B cell (primary cell): Measurements from ENCODE around the gene IL3RA. TPM values are rescaled to one million over a fixed set of nuclear protein-coding genes. Genes with fewer than 3 reads are reported as not detected.
A peak's percentile ranks its signal among the peaks of the same experiment; 100 is the strongest.

Source experiments
- ATAC-seq: fragments of 200-7000 bp; cut with Tn5 transposase; one replicate; pipeline ENCODE4 v1.10.0; 2021; ENCODE audit warnings: low read depth, mild to moderate bottlenecking, moderate number of reproducible peaks, moderate library complexity
- CTCF ChIA-PET: fragments of 350-600 bp; sonication (Branson Sonifier 250); formaldehyde crosslinking; loops from one replicate; lab custom pipeline; 2021; ENCODE audit warnings: antibody characterized with exemption, inconsistent platforms; lab: Charles Lee
- POLR2A ChIA-PET: fragments of 350-600 bp; sonication (Branson Sonifier 250); formaldehyde crosslinking; loops from one replicate; lab custom pipeline; 2021; ENCODE audit warnings: antibody characterized with exemption; lab: Charles Lee
- DNase-seq: peaks from one replicate; pipeline ENCODE4 v3.0.0; 2013
- H2AFZ ChIP-seq: 2 replicates; pipeline ENCODE4 v1.6.1; 2012; ENCODE audit warnings: mild to moderate bottlenecking, low read depth, low read length; ENCODE audit not compliant: insufficient read depth, poor library complexity, severe bottlenecking
- H3K27ac ChIP-seq, 2 donors: 1 replicate in 1 of 2; 2 replicates in 1 of 2; pipeline ENCODE4 v1.5.1; 2012 to 2013; ENCODE audit warnings: low read length in 2 of 2, mild to moderate bottlenecking in 2 of 2, moderate library complexity in 1 of 2
- H3K27me3 ChIP-seq, 4 experiments: fragments of 200-600 bp in 1 of 4; sonication (generic) in 1 of 4; replicated peaks in 1 of 4; 1 replicate in 2 of 4; 2 replicates in 2 of 4; pipeline versions ENCODE4 v1.6.1 to v1.7.0; 2013 to 2016; ENCODE audit warnings: low read length in 3 of 4, mild to moderate bottlenecking in 2 of 4, mixed read lengths in 1 of 4, moderate library complexity in 1 of 4; ENCODE audit not compliant: insufficient read depth in 4 of 4, control insufficient read depth in 3 of 4; ENCODE audit errors: control extremely low read depth in 1 of 4
- H3K36me3 ChIP-seq, 2 experiments: replicated peaks in 1 of 2; 1 replicate in 1 of 2; 2 replicates in 1 of 2; pipeline versions ENCODE4 v1.6.1 to v1.7.1; 2013; ENCODE audit warnings: low read length in 1 of 2; ENCODE audit not compliant: insufficient read depth in 2 of 2, control insufficient read depth in 1 of 2; ENCODE audit errors: control extremely low read depth in 1 of 2, extremely low read depth in 1 of 2
- H3K4me1 ChIP-seq, 2 donors: fragments of 200-600 bp in 1 of 2; sonication (generic) in 1 of 2; 1 replicate in 1 of 2; 2 replicates in 1 of 2; pipeline versions ENCODE4 v1.5.1 to v1.6.1; 2013 to 2017; ENCODE audit warnings: low read length in 2 of 2; ENCODE audit not compliant: control insufficient read depth in 2 of 2, insufficient read depth in 2 of 2
- H3K4me2 ChIP-seq: replicated peaks from 2 replicates; pipeline ENCODE3; 2012; ENCODE audit warnings: mild to moderate bottlenecking, low read depth, low read length; ENCODE audit not compliant: poor library complexity, severe bottlenecking
- H3K4me3 ChIP-seq, 5 experiments: fragments of 200-600 bp in 1 of 5; sonication (generic) in 1 of 5; 1 replicate in 3 of 5; 2 replicates in 2 of 5; pipeline versions ENCODE4 v1.5.1 to v1.7.0; 2011 to 2016; ENCODE audit warnings: low read length in 4 of 5, mild to moderate bottlenecking in 4 of 5, low read depth in 2 of 5, control low read depth in 1 of 5, moderate library complexity in 1 of 5; ENCODE audit not compliant: insufficient read depth in 1 of 5; ENCODE audit errors: control extremely low read depth in 1 of 5, extremely low read depth in 1 of 5
- H3K79me2 ChIP-seq: fragments of 200-600 bp; sonication (generic); one replicate; pipeline ENCODE4 v1.6.0; 2016; ENCODE audit warnings: low read length; ENCODE audit not compliant: control insufficient read depth, insufficient read depth
- H3K9ac ChIP-seq: fragments of 200-600 bp; sonication (generic); 2 replicates; pipeline ENCODE4 v1.6.1; 2017; ENCODE audit warnings: mild to moderate bottlenecking, low read length, moderate library complexity
- H3K9me3 ChIP-seq, 3 donors: one replicate each; pipeline versions ENCODE4 v1.6.1 to v1.7.1; 2013; ENCODE audit warnings: low read length in 2 of 3; ENCODE audit not compliant: control insufficient read depth in 2 of 3, insufficient read depth in 1 of 3; ENCODE audit errors: control extremely low read depth in 1 of 3
- H4K20me1 ChIP-seq: 2 replicates; pipeline ENCODE4 v1.6.0; 2012; ENCODE audit warnings: mild to moderate bottlenecking, low read length; ENCODE audit not compliant: insufficient read depth, control insufficient read depth, poor library complexity, severe bottlenecking
- H3K27ac Mint-ChIP-seq: one replicate; pipeline ENCODE4 v1.8.0; 2021; ENCODE audit warnings: mixed read lengths
- H3K27me3 Mint-ChIP-seq: one replicate; pipeline ENCODE4 v1.8.0; 2021; ENCODE audit warnings: mixed read lengths
- H3K4me1 Mint-ChIP-seq: one replicate; pipeline ENCODE4 v1.8.0; 2021; ENCODE audit warnings: mixed read lengths
- H3K4me3 Mint-ChIP-seq: one replicate; pipeline ENCODE4 v1.8.0; 2021; ENCODE audit warnings: mixed read lengths
- H3K9me3 Mint-ChIP-seq: one replicate; pipeline ENCODE4 v1.8.0; 2022; ENCODE audit warnings: mixed read lengths; ENCODE audit not compliant: insufficient read depth
- EZH2 ChIP-seq: IDR thresholded peaks from 2 replicates; pipeline ENCODE4 v1.6.1; 2012; ENCODE audit warnings: borderline replicate concordance, low read depth, mild to moderate bottlenecking, moderate library complexity, low read length; ENCODE audit not compliant: insufficient read depth, poor library complexity, severe bottlenecking
- WGBS: methylation state at CpG from one replicate; pipeline ENCODE4 v1.1.5; 2013; ENCODE audit warnings: missing lambda C conversion rate; ENCODE audit not compliant: insufficient coverage; 5-methylcytosine and 5-hydroxymethylcytosine counted together
- intact Hi-C: fragments of 100-400 bp; cut with micrococcal nuclease; formaldehyde crosslinking; loops from one replicate; pipeline ENCODE4 v1.10.0; 2022
- polyA plus RNA-seq: library from polyadenylated mRNA; depleted of rRNA; stranded (reverse); fragments of >200 nt; gene quantifications from 2 replicates; pipeline ENCODE4 v1.2.3, GENCODE V29; 2012
- total RNA-seq, 2 donors: library from RNA; stranded (reverse); fragments of 120-200 nt in 1 of 2; gene quantifications; 1 replicate in 1 of 2; 2 replicates in 1 of 2; pipeline versions ENCODE4 v1.2.3 to v1.2.4, GENCODE V29; 2013 to 2022
- TF ChIP-seq, protein P1 (sequence below): fragments of 200-600 bp; IDR thresholded peaks from one replicate; pipeline ENCODE4 v1.8.0; 2022; ENCODE audit warnings: antibody characterized with exemption, mild to moderate bottlenecking

Gene IL3RA
- total and polyA plus RNA-seq, 2 donors (not counting 1 experiment from before 2014, with no cell fraction given) = 1.6 to 31.6 TPM

DNA sequence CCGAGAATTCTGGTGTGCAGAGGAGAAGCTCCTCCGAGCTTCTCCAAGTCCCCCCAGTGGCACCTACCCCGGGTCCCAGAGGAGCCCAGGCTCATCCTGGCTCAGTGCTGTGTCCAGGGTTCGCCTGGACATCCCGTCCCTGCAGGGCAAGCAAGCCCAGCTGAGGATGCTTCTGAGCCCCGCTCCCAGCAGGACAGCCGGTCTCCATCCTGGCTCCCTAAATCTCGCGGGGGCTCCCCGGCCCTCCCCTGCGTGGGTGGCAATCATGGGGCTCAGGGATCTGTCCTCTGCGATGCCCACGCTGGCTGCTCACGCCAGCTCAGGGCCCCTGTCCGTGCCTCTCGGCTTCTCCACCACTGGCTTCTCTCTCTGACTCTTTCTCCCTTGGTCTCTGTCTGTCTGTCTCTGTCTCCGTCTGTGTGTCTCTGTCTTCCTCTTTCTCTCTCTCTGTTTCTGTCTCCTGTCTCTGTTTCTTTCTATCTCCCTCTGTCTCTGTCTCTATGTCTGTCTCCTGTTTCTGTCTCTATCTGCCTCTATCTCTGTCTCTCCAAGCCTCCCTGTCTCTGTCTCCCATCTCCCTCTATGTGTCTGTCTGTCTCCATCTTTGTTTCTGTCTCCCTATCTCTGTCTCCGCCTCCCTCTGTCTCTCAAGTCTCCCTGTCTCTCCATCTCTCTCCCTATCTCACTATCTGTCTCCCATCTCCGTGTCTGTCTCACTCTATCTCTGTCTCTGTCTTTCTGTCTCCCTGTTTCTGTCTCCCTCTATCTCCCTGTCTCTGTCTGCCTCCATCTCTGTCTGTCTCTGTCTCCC, 83.2 kb downstream of the IL3RA start:
- no peak overlapping the region for H3K4me3 ChIP-seq
- no peak overlapping the region for H2AFZ ChIP-seq
- peaks cover 7% of the 10 kb centered on the region for H3K9me3 Mint-ChIP-seq

DNA sequence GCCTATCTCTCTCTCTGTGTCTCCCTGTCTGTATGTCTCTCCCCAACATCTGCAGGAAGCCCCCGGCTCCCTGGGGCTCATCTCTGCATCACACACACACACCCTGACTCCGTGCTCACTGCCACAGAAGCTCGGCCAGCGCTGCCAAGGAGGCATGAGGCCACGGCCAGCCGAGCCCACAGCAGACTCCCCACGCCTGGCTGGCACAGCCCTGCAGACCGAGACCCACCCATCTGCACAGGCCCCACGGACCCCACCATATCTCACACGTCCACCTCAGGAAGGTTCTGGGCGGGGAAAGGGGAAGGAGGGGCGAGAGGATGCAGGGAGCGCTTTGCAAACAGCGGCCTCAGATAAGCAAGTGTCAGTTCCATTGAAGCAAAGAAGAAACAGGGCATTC, 83.8 kb downstream of the IL3RA start:
- DNase-seq (no peak), ATAC-seq (no peak)
- Histone ChIP-seq H3K36me3 (peaks cover 4 to 45% of the 10 kb centered on the region in 2 experiments), H4K20me1 (no peaks in the 10 kb centered on the region), H2AFZ (no peak overlapping the region), H3K27me3 (no peaks in the 10 kb centered on the region), H3K79me2 (no peaks in the 10 kb centered on the region), H3K4me1 (no peaks in the 10 kb centered on the region), H3K9ac (no peak overlapping the region), H3K4me2 (no peak overlapping the region), H3K9me3 (peaks cover 0 to 66% (median 20%) of the 10 kb centered on the region in 3 donors), H3K27ac (no peak overlapping the region), H3K4me3 (no peak overlapping the region)
- intact Hi-C loops = no loop called here
- 87% methylated on average over 6 of the region's 14 CpGs for WGBS
- TF ChIP-seq, protein P1, sequence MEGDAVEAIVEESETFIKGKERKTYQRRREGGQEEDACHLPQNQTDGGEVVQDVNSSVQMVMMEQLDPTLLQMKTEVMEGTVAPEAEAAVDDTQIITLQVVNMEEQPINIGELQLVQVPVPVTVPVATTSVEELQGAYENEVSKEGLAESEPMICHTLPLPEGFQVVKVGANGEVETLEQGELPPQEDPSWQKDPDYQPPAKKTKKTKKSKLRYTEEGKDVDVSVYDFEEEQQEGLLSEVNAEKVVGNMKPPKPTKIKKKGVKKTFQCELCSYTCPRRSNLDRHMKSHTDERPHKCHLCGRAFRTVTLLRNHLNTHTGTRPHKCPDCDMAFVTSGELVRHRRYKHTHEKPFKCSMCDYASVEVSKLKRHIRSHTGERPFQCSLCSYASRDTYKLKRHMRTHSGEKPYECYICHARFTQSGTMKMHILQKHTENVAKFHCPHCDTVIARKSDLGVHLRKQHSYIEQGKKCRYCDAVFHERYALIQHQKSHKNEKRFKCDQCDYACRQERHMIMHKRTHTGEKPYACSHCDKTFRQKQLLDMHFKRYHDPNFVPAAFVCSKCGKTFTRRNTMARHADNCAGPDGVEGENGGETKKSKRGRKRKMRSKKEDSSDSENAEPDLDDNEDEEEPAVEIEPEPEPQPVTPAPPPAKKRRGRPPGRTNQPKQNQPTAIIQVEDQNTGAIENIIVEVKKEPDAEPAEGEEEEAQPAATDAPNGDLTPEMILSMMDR = no peak
- TF ChIP-seq EZH2 = no peak
- Mint-ChIP-seq H3K9me3 (peaks cover 9% of the 10 kb centered on the region), H3K4me3 (no peak overlapping the region), H3K4me1 (no peaks in the 10 kb centered on the region), H3K27ac (peak overlapping the region; percentile 78), H3K27me3 (no peaks in the 10 kb centered on the region)
- ChIA-PET CTCF (no interaction called here), POLR2A (no interaction called here)

More for the DNA sequence above, 83.2 kb downstream of the IL3RA start:
- Histone ChIP-seq H3K9me3 (peaks cover 0 to 66% (median 20%) of the 10 kb centered on the region in 3 donors), H3K4me1 (no peaks in the 10 kb centered on the region), H3K36me3 (peaks cover 2 to 40% of the 10 kb centered on the region in 2 experiments), H4K20me1 (no peaks in the 10 kb centered on the region), H3K9ac (no peak overlapping the region), H3K79me2 (no peaks in the 10 kb centered on the region), H3K27ac (no peak overlapping the region), H3K27me3 (no peaks in the 10 kb centered on the region), H3K4me2 (no peak overlapping the region)
- Mint-ChIP-seq H3K4me1 (no peaks in the 10 kb centered on the region), H3K27me3 (no peaks in the 10 kb centered on the region), H3K4me3 (no peak overlapping the region), H3K27ac (peak overlapping the region; percentile 78)
- TF ChIP-seq, protein P1 = no peak
- ChIA-PET CTCF (no interaction called here), POLR2A (no interaction called here)
- DNase-seq (no peak), ATAC-seq (no peak)
- intact Hi-C loops = loop anchor here (2.0 kb wide), 1 partner anchor 73 kb away; no protein-coding TSS in a partner anchor
- WGBS = 94% methylated on average over 19 of the region's 19 CpGs
